GM19372 (cell line): Measurements from ENCODE around the gene HSPB9.

Experiments
- ATAC-seq: cut with Tn5 transposase; IDR thresholded peaks from one replicate; pipeline ENCODE4 v1.9.1; 2021; ENCODE audit warnings: mild to moderate bottlenecking, low read depth, moderate library complexity; ENCODE audit not compliant: unreplicated experiment

HSPB9 gene

DNA sequence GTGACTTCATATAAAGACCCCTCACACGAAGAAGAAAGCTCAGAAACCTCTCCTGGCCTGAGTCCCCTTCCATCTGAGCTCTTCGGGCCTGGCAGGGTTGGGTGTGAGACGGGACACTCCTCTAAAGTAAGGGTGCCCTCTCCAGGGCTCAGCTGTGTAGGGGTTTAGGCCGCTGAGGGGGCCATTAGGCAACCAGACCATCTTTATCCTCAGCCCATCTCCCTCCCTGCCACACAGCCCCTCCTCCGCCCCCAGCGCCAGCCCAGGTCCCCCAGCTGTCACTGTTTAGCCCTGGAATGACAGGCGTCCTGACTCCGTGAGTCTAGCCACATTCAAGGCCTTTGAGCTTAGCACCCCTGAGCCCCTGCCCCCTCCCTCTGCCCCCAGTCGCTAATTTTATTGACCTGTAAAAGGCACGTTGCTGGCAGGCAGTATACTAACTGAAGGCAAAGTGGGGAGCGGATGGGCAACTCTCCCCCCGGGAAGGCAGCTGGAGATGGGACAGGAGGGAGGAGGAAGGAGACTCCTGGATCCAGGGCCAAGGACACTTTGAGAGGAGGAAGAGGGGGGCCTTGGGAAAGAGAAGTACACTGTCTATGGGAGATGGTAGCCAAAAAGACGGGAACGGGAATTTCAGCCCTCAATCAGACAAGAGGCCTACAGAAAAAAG lies 23.7 kb upstream of the HSPB9 start:
- ATAC-seq = no peak

DNA sequence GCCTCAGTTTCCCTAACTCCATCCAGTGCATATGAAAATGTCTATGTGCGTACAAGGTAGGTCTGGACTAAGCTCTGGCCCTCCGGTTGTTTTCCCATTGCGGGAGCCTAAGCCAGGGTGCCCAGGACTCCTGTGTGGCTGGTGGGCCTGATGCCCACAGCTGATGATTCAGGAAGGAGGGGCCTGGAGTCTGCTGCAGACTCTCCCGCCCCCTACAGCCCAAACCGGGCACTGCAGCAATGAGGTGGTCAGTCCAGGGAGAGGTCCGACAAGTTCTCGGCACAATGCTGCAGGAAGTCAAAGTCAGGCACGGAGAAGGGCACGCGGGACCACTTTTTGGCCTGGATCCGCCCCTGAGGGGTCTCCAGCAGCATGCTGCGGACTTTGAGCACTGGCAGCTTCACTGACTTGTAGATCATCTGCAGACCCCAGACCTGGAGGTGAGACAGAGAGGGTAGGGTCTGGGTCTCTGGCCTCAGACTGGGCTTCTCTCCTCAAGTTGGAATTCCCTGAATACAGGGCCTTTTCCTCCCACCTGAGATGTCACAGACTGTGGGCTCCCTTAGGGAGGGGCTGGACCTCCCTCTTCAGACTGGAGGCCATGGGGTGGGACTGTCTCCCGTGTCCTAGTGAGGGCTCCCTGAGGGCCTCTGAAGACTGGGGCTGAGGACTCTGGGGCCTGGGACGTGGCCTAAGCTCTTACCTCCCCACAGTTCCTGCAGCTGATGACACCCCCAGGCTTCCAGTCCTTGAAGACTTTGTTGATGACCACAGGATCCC lies 20.9 kb upstream of the HSPB9 start:
- no peak for ATAC-seq

DNA sequence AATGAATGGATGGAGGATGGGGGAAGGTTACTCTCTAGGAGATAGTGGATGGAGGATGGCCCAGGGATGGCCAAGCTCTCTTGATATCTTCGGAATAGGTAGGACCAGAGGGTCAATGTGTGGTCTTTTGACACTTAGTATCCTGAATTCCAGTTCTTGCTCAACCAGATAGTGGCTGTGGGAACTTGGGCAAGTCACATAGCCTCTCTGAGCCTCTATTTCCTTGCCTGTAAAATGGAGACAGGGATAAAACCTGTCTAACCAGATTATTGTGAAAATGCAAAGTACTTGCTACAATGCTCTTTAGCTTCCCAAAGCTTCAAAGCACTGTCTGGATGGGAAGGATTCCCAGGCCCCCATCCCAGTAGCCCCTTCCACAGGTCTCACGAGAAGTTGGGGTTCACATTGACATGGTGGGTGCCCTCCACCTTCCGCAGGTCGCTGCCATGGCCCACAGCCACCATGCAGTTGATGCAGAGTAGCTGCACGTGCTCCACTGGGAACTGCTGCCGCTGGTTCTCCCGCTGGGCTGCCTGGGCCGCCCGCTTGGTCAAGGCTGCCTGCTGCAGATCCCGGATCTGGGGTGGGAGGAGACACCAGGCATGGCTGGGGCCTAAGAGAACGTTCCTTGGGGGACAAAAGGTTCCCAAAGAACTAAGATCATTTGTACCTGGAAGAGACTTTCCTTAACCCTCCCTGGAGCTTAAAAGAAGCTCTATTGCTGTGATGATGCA lies 19.2 kb upstream of the HSPB9 start:
- no peak for ATAC-seq

DNA sequence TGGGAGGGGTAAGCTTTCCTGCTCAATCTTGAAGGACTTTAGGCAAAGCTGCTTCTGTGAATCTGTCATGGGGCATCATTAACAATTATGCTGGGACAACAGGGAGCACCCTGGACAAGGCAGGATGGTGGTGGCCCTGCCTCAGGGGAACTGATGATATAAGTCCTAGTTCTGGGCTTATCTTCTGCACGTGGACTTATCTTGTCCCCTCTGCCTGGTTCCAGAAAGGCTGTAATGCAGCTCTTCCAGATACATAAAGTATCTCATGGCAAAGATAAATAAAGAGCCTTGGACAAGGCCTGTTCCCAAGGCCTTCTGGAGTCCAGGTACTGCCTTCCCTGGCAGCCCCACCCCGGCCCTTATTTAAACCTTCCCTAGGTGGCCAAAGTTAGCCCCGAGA lies 18.3 kb upstream of the HSPB9 start:
- ATAC-seq = no peak

DNA sequence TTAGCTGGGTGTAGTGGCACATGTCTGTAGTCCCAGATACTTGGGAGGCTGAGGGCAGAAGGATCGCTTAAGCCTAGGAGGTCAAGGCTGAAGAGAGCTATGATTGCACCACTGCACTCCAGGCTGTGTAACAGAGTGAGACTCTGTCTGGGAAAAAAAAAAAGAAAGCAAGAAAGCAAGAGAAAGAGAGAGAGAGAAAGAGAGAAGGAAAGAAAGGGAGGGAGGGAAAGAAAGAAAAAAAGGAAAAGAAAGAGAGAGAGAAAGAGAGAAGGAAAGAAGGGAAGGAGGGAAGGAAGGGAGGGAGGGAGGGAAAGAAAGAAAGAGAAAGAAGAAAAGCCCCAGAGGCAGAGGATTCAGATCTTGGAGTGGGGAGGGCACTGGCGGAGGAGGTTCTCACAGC lies 16.6 kb upstream of the HSPB9 start:
- ATAC-seq = no peak

DNA sequence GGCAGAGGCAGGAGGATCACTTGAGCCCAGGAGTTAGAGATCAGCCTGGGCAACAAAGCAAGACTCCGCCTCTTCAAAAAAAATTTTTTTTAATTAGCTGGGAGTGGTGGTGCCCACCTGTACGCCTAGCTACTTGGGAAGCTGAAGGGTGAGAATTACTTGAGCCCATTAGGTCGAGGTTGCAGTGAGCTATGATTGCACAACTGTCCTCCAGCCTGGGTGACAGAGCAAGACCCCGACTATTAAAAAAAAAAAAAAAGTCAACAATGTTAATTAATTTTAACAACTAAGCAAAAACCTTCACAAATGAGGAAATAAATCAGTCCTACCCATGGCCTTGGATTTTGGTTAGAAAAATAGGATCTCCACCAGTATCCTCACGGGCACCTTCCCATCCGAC lies 15.5 kb upstream of the HSPB9 start:
- ATAC-seq = no peak

DNA sequence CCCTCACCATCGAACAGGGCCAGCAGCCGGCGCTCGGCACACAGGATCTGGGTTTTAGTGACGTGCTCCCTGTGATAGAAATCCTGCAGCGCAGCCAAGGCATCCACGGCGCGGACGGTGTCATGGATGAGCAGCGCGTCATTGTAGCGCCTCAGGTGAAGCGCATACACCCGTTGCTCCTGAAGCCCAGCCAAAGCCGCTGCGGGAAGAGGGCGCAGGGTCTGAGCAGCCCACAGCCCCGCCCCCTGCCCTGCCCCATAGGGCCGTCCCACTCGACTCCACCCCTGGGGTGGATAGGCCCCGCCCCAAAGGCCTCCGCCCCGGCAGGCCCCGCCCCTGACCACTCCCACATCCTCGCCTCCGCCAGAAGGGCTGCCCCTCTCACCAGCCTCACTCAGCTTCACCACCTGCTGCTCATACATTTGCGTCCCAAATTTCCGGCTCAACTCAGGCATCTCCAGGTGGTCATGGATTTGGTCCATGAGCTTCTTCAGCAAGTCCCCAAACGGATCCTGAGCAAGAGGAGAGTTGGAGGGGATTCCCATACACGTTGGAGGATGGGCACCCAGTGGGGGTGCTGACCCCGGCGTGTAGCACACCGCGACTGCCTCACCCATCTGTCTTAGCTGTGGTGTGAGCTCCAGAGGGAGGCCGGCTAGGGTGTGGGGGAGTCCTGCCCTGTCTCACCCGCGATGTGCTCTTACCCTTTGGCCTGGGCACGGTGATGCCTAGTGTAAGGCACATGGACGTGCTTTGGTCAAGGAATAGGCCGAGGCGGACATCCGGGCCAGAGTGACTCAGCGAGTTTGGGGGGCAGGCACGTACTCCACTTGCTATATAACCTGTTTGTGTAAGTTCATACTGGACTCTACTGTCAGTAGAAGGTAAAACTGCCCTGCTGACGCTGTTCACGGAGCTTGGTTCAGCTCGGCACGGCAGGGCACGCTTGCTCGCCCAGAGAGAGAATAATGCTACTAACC lies 14.7 kb upstream of the HSPB9 start:
- peak; percentile 73 for ATAC-seq

DNA sequence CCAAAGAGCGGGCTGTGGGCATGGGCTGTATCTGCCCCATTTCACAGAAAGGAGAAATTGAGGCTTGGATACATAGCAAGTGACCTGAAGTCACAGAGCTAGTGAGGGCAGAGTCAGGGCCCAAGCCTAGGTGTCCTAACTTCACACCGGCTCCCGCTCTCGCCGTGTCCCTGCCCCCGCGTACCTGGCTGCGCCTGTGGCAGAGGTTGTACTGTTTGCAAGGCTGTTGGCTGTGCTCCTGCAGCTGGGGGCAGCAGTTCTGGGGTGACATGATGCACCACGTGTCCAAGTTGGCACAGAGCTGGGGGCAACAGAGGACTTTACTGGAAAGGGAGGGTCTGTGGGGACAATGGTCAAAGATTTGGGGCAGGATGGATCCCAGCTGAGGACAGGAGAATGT lies 13.5 kb upstream of the HSPB9 start:
- ATAC-seq = no peak

DNA sequence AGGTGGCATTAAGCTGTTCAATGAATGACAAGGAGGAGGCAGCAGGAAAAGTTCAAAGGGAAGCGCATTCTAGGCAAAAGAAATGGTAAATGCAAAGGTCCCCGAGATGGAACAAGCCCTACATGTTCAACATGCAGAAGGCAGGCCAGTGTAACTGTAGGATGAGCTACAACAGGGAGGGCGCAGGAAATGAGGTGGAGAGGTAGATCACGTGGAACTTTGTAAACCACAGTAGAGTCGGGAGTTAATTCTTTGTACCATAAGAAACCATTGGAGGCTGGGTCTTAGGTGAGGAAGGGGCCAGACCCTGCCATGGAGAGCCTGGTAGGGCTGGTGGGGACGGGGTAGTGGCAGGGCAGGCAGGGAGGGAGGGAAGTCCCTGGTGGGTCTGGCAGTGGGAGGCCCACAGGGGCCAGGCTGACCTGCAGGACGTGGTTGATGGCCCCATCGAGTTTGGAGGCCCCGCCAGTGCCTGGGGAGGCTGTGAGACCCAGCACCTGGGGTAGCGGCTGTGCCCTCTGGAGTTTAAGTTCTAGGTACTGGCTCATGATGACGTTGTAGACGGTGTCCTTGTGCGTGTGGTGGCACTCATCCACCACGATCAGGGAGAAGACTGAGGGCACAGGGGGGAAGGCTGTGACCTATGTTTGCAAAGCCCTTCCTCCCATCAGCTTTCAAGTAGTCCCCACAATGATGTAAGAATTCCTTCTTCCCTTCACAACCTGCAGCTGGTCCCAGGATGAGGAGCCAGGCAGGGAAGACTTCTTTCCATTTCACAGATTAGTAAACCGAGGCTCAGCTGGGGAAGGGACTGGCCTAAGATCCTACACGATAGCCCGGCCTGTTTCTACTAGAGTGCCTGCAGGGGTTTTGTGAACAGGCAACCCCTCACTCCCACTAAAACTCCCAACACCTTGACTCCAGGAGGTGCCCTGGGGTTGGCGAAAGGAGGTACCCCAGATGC lies 12.0 kb upstream of the HSPB9 start:
- no peak for ATAC-seq

DNA sequence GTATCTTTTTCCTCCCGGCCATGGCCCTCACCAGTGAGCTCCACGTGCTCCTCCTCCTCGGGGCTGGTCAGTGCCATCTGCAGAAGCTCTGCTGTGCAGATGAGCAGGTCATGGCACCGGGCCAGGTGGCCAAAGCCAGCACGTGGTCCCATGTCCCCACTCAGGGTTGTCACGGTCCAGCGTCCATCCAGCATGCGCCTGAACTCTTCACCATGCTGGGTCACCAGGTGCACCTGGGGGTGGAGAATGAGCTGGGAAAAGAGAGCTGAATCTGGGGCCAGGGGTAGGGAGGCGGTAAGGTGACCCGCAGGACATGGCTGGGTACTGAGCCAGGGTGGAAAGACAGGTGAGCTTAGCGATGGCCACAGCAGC lies 11.4 kb upstream of the HSPB9 start:
- no peak for ATAC-seq

DNA sequence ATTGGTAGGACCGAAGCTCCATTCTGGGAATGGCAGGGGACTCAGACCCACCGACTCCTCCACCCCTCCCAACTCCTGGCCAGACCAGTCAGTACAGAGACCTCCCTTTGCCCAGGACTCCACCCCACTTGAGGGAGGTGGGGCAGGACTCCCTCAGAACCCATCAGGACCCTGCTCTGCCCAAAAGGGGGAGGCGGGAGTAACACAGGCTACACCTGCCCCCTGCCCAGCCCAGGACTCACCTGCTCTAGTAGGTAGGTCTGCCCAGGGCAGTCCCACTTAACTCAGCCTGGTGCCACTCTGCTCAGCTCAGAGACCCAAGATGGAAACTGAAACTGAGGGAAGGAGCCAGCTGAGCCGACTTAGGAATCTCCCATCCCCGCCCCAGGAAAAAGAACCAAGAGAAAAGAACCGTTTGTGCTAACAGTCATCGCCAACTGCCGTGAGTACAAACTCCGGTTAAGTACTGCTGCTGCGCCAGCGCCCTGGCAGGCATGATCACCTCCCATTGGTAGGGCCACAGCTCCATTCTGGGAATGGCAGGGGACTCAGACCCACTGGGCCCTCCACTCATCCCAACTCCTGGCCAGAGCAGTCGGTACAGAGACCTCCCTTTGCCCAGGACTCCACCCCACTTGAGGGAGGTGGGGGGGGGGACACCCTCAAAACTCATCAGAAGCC lies 10.6 kb upstream of the HSPB9 start:
- peak; percentile 5 for ATAC-seq

DNA sequence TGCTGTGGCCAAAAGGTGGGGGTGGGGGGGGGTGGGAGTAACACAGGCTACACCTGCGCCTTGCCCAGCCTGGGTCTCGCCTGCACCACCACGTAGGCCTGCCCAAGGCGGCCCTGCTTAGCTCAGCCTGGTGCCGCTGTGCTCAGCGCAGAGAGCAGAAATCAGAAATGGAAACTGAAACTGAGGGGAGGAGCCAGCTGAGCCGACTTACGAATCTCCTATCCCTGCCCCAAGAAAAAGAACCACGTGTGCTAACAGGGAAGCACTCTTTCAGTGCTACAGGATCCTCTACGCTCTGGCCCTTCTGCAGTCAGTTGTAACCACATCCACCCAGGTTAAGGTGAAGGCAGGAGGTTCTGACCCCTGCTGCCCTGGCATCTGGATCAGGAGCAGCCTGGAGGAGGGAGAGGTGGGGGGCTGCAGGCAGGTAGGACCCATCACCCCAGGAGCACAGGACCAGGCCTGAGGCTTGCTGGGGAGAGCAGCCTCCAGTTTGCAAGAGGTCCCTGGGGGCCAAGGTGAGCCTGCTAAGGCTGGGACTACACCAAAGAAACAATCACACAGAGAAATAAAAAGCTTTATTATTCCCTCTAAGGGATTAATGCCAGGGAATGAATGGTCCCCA lies 9.9 kb upstream of the HSPB9 start, which contains the start of gene DHX58:
Gene DHX58, minus strand, starts transcription at position 163 of the 625 bp plus-strand sequence. CDS start 822 bp downstream, outside the sequence.
- ATAC-seq = peak; percentile 57

DNA sequence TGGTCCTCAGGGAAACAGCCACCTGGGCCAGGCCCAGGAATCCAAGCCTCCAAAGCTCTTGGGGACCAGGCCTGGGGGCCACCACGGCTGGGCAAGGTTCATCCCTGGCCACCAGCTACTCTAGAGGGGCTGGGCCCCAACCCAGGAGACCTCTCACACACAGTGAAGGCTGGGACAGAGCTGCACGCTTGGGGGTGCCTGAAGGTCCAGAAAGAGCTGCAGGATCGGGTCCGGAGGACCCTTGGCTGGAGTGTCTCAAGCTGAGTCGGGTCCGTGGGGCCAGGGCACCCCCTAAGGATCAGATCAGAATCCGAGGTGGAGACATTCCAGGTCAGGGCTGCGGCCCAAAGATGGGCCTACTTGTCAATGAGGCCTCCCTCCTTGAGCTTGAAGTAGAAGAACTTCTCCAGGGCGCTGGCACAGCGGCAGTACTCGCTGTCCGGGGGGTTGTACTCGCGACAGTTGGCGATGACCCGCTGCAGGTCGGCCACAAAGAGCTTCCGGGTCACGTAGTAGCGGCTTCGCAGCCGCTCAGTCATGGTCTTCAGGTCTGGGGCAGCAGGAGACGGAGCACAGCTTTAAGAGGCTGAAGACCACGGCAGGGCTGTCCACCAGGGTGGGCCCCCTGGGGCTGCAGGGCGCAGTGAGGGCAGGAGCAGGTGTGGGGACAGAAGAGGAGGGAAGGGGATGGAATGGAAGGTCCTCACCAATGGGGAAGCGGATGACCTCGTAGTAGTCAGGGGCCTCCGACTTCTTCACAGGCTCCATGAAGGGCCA lies 9.1 kb upstream of the HSPB9 start:
- ATAC-seq = no peak

DNA sequence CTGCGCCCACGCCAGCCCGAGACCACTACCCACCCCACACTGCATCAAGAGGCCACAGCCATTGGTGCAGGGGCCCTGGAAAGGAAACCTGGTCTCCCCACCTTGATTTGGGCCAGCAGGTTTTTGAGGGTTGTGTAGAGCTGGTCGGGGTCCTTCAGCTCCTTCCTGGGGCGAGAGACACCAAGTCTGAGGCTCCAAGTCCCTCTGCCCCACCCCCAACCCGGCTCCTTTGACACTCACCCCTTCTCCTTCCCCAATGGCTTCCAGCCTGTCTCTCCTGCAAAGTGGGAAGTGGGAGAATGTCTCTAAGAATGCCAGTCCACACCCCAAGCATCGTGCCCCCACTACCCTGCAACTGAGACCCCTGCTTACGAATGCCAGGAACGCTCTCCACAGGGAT lies 8.5 kb upstream of the HSPB9 start:
- no peak for ATAC-seq

DNA sequence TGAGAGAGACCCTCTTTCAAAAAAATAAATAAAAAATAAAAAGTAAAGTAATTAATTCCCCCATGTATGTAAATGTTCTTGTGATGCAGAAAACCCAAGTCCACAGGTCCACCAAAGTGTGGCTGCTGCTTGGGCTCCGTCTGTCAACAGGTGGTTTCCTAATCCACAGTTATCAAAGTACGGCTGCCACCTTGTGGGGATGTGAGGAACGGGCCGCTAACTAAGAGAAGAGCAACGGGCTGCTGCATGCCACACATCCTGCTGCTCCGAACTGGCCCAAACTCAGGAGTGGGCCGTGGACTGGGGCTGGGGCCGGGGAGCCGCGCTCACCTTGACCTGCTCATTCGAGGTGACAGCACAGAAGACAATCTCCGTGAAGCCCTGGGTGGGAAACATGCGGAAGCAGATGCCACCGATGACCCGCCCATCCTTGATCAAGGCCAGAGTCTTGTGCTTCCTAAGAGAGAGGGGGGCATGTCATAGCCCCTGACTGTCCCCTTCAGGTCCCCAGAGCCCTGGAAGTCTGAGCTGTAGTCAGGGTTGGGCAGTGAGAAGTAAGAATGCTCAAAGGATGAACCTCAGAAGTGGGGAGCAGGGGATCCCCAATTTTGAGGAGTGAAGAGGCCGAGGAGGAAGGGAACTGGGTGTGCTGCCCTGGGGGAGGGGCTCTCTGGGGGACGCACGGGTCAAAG lies 5.8 kb upstream of the HSPB9 start:
- no peak for ATAC-seq

DNA sequence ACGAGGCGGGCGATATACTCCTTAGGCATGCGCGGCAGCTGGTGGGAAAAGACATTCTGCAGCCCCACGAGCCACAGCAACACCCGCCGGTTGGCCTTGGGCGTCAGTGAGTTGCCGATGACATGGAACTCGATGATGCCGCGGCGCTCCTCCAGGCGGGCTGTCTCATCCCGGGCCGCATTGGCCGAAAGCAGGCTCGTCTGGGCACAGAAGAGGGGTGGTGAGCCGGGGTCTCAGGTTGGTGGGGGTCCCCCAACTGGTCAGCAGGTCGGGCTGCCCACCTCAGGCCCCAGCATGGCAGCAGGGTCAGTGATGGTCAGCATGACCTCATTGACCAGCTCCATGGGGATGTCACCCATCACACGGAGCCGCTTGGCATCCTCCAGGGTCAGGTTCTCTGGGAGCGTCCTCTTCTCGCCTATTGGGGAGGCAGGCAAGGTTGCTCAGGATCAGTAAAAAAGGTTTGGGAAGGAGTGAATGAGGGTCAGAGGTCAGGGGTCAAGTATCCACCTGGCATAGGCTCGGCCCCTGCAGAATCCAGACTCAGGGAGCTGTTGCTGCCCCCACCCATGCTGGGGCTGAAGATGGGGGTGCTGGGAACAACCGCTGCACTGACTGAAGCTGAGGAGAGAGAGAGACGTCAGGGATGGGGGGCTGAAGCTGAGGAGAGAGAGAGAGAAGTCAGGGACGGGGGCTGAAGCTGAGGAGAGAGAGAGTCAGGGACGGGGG lies 5.0 kb upstream of the HSPB9 start:
- ATAC-seq = no peak
